HG03575 (cell line): Measurements from ENCODE around the gene GPR45.
"Not testable (repeated sequence)": the region's sequence is repeated elsewhere in the genome, so short reads cannot be mapped to it uniquely, and the experiment has no call there.

Source experiments
- ATAC-seq: cut with Tn5 transposase; IDR thresholded peaks from one replicate; pipeline ENCODE4 v1.9.1; 2021; ENCODE audit not compliant: unreplicated experiment, insufficient number of reproducible peaks, low FRiP score; ENCODE audit errors: extremely low read depth

Gene GPR45

GRCh38 chr2:105251016-105251648, 9.6 kb downstream of the GPR45 start:
- ATAC-seq, result not testable (repeated sequence)

GRCh38 chr2:105252271-105252670, 10.7 kb downstream of the GPR45 start:
- no peak for ATAC-seq

DNA sequence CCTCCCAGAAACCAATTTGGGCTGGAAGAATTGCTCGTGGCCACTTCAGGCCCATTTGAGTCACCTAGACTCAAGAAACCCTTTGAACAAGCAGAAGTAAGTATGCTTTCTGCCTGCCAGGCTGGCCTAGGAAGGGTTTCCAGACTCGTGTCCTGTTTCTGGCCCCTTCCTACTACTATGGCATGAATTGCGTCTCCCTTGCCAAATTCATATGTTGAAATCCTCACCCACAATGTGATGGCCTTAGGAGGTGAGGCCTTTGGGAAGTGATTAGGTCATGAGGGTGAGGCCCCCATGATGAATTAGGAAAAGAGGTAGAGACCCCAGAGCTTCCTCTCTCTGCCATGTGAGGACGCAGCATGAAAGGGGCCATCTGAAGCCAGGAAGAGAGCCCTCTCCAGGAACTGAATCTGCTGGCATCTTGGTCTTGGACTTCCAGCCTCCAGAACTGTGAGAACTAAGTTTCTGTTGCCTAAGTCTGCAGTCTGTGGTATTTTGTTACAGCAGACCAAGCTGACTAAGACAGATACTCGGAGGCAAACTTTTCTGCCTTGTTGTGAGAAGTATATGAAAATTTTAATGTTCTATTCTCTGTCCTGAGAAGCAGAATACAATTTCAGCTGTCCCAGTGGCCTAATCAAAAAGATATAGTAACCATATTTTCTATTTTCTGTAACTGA, 13.1 kb downstream of the GPR45 start:
- ATAC-seq, result no peak

DNA sequence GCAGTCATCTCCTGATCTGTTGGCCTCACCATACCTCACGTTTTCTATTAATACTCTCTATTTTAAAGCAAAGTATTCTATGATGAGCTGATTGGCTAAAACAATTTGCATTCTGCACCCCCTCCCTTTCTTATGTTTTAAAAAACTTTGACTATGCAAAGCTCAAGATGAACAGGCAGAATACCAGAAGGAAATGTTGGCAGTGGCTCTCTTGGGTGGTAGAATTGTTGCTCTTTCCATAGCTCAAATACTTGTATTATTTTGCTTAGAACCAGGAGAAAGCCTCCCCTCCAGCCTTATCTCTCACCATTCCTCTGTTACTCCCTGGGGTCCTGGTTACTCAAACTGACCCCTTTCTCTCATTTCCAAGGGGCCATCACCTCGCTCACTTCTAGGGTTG, 14.4 kb downstream of the GPR45 start:
- ATAC-seq, result no peak

GRCh38 chr2:105256431-105257047, 15.0 kb downstream of the GPR45 start:
- ATAC-seq, result no peak

GRCh38 chr2:105257981-105258380, 16.4 kb downstream of the GPR45 start:
- ATAC-seq, result no peak

DNA sequence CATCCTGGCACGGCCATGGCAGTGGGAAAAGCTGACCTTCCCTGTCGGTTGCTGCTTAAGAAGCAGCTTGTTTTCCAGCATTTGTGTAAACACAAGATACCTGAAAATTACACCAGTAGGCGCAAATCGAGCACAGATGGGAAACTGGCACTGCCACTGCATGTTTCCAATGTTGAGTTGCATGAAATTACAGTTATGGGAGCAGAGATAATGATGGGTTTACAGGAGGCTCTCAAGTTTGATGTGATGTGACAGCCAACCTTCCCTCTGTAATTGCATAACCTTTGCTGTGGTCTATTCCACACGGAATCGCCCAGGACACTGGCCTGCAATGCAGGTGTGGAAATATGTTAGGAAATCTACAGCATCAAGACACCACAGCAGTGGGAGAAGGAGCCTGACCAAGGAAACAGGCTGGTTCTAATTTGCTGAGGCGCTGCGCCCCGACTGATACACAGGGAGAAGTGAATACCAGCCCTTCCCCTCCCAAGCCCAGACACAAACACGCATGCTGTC, 17.4 kb downstream of the GPR45 start:
- no peak for ATAC-seq

DNA sequence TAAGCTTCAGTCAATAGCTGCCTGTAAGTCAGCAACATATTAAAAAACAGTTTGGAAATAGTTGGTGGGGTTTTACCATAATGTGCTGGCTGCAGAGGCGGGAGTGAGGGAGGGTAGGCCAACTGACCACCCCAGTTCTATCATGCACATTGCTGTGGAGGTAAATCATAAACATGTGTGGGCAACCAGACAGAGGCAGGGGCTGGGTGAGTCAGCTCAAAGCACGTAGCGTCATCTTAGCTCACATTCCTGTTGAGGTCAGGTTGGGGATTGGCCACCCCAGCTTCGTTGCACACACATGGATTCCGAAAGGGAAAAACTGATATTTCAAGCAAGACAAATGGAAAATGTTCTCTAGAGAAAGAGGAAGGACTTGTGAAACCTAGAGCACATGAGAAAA, 19.5 kb downstream of the GPR45 start:
- no peak for ATAC-seq

DNA sequence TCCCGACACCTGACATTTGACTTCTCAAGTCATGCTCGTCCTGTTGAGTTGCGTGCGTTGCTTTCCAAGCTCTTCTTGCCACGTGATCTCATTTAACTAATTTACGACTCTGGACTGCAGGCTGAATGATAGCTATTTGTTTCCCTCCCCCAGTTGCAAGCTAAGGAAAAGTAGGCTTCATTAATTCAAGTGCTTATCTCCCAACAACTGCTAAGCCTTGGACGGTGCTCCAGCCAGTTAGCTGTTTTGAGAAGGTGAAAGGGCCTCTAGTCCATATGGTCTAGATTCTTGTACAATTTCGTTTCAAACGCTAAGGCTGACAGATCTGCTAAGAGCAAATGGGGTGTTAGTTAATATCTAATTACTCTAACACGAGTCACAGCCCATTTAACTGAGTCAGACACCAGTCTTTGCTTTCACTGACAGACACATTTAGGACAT, 21.1 kb downstream of the GPR45 start:
- no peak for ATAC-seq

GRCh38 chr2:105269426-105269825, 27.9 kb downstream of the GPR45 start:
- no peak for ATAC-seq

- no peak for ATAC-seq
Measured at GRCh38 chr2:105271393-105272045, 30.0 kb downstream of the GPR45 start.

DNA sequence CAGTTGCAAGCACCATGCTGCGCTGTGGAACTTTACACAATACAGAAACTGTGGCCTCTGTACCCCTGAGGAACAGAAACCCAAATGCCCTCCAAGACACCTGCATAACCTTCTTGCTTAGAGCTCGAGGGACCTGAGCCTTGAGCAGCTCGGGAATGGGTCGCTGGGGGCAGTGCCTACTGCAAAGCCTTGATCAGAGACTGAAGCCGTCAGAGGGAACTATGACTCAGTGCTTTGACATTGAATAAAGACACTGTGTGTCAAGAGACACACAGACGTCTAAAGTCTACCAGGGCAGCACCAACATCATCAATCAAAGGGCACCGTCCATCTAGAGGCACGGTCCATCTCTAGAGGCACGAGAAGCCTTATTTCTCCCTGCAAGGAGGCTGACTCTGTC, 30.6 kb downstream of the GPR45 start:
- ATAC-seq, result no peak

- ATAC-seq, result no peak
Measured at GRCh38 chr2:105274046-105274445, 32.5 kb downstream of the GPR45 start.

- ATAC-seq, result no peak
Measured at GRCh38 chr2:105278654-105279053, 37.1 kb downstream of the GPR45 start.

DNA sequence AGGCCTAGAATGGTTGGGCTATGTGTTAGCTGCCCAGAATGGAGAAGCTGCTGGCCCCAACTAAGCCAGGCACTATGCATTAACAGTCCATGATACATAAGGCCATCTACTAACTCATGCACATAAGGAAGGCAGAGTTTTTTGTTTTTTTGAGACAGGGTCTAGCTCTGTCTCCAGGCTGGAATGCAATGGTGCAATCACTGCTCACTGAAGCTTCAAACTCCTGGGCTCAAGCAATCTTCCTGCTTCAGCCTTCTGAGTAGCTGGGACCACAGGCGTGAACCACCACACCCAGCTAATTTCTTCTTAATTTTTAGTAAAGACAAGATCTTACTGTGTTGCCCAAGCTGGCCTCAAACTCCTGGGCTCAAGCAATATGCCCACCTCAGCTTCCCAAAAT, 37.6 kb downstream of the GPR45 start:
- ATAC-seq, result no peak

- ATAC-seq, result no peak
Measured at GRCh38 chr2:105280281-105280680, 38.7 kb downstream of the GPR45 start.

GRCh38 chr2:105283532-105283931, 42.0 kb downstream of the GPR45 start:
- no peak for ATAC-seq

- ATAC-seq, result no peak
Measured at GRCh38 chr2:105287692-105288091, 46.1 kb downstream of the GPR45 start.

- ATAC-seq, result no peak
Measured at GRCh38 chr2:105288133-105288532, 46.6 kb downstream of the GPR45 start.
